HG03457 (cell line): ENCODE results near the gene GNAZ.
"Not testable (repeated sequence)": the region's sequence is repeated elsewhere in the genome, so short reads cannot be mapped to it uniquely, and the experiment has no call there.

Experiments used
- ATAC-seq: cut with Tn5 transposase; IDR thresholded peaks from one replicate; pipeline ENCODE4 v1.9.1; 2021; ENCODE audit warnings: moderate number of reproducible peaks; ENCODE audit not compliant: unreplicated experiment

GNAZ gene

DNA sequence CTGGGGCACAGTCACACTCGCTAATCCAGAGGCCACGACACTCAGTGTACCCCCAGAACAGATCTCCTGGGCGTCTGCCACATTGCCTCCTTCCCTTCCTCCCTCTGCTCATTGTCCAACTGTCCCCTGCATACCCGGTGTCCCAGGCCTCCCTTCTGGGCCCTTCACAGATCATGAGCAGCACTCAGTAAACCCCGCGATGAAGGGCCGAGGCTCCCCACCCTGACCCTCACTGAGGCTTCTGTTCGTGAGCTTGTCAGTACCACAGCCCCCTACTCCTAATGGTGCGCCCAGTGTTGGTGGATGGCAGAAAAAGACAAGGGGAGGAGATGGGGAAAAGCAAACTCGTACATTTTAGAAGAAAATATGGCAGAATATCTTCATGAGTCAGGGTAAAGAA lies 58.8 kb downstream of the GNAZ start:
- ATAC-seq: no peak

GRCh38 chr22:23130697-23131096 lies 60.4 kb downstream of the GNAZ start:
- no peak for ATAC-seq

DNA sequence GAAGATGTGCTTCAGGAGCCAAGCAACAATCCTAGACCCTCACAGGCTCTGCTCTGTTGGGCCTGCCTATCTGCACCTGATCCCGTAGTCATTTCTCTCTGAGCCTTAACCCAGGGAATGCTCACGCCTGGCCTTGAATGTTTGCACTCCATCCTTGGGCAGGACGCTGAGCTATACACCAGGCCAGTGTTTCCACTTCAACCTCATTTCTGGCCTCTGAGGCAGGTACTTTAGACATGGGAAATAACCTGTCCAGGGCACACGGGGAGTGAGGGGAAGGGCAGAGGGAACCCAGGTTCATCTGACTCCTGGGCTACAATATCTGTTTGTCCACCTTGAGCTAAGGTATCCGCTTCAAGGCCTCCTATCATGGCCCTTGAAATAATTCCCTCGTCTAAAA lies 61.6 kb downstream of the GNAZ start:
- ATAC-seq: no peak

DNA sequence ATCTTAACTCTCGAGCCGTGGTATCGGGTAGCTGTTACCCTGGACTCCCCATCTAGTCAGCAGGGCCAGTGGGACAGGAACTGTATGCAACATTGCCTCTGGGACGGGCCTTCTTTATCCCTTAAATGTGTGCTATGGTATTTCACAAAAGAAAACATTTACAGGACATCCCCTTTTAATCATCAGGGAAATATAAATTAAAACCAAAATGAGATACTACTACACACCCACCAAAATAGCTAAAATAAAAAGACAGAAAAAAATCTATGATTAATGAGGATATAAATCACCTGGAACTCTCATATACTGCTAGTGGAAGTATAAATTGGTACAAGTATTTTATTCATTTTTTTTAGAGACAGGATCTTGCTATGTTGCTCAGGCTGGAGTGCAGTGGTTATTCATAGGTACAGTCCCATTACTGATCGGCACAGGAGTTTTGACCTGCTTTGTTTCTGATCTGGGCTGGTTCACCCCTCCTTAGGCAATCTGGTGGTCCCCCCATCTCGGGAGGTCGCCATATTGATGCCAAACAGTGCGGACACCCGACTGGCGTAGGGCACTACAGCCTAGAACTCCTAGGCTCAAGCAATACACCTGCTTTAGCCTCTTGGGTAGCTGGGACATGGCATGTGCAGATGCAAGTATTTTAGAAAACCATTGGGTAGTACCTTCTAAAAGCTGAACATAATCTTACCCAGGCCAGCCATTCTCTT lies 62.2 kb downstream of the GNAZ start:
- ATAC-seq: no peak

DNA sequence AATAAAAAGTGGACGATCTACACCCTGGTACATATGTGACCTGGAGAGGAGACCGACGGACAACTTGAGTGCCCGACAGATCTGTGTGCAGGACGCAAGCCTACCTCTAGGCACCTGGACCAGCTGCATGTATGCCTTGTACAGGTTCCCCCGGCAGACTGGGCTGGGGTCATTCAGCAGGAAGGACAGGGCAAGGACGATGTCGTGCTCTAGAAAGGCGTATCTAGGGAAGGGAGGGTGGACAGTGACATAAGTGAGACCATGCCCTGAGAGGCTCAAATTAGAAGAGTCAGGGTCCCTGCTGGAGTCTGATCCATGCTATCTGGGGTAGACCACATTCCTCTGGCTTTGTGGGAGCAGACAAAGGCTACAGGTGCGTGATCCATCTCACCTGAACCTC lies 63.6 kb downstream of the GNAZ start:
- ATAC-seq: no peak

- ATAC-seq: not testable (repeated sequence)
These were observed 66.7 kb downstream of the GNAZ start for GRCh38 chr22:23136991-23137390.

GRCh38 chr22:23137468-23137867 lies 67.1 kb downstream of the GNAZ start:
- ATAC-seq: no peak

DNA sequence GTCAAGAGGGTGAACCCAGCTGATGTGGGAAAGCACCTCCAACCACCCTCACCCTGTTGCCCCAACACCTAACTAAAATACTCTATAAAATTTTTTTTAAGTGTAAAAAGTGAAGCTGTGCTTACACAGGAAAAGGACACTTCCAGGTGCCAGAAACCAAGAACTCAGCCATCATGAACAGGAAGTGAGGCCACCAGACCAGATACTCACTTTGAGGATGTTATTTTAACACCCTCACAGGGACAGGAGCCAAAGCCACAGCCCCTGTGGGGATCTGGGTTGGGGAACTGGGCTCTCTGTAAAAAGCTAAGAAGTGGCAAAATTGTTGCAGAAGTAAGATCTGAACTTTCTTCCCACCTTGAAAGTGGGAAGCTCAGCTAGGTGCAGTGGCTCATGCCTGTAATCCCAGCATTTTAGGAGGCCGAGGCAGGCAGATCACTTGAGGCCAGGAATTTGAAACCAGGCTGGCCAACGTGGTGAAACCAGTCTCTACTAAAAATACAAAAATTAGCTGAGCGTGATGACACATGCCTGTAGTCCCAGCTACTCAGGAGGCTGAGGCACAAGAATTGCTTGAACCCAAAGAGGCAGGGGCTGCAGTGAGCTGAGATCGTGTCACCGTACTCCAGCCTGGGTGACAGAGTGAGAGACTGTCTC lies 67.7 kb downstream of the GNAZ start:
- no peak for ATAC-seq

GRCh38 chr22:23138584-23139435 lies 68.5 kb downstream of the GNAZ start:
- no peak for ATAC-seq

- ATAC-seq: no peak
These were observed 70.1 kb downstream of the GNAZ start for GRCh38 chr22:23140385-23140784.

DNA sequence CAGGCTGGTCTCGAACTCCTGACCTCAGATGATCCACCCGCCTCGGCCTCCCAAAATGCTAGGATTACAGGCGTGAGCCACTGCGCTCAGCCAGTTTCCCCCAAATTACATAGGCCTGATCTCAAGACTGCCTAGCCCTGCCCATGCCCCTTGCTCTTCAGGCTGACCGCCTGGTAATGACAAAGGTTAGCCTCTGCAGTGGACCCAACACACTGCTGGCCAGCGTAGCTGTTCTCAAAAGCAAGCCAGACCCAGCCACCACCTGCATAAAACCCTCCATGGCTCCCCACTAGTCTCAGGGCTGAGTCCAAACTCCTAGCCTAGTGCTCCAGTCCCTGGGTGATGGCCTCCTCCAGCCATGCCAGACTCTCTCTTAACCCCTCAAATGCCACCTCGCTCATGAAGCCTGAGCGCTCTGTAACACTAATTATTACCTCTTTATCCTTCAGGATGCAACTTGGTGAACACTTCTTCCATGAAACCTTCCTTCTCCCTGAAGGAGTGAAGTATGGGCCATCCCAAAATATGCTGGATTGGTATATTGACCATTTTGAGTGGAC lies 72.3 kb downstream of the GNAZ start:
- ATAC-seq: no peak

DNA sequence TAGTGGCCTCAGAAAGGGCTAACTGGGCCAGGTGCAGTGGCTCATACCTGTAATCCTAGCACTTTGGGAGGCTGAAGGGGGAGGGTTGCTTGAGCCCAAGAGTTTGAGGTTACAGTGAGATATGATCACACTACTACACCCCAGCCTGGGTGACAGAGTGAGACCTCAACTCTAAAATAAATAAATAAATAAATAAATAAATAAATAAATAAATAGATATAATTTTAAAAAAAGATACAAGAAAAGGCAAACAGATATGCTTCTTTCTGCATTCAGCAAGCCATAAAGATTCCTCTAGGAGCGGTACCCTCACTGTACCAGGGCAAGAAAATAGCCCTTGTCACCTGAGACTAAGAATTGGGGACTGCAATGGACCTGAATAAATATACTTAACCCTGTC lies 72.8 kb downstream of the GNAZ start:
- ATAC-seq: no peak

- no peak for ATAC-seq
These were observed 74.1 kb downstream of the GNAZ start for GRCh38 chr22:23144432-23144831.

- ATAC-seq: no peak
These were observed 74.9 kb downstream of the GNAZ start, which contains the start of gene RAB36 for GRCh38 chr22:23144932-23145877. TSS of gene RAB36 (plus strand) at chr22:23145477. CDS start at chr22:23146617, 1,140 bp downstream.

- no peak for ATAC-seq
These were observed 75.7 kb downstream of the GNAZ start for GRCh38 chr22:23145878-23146470.

DNA sequence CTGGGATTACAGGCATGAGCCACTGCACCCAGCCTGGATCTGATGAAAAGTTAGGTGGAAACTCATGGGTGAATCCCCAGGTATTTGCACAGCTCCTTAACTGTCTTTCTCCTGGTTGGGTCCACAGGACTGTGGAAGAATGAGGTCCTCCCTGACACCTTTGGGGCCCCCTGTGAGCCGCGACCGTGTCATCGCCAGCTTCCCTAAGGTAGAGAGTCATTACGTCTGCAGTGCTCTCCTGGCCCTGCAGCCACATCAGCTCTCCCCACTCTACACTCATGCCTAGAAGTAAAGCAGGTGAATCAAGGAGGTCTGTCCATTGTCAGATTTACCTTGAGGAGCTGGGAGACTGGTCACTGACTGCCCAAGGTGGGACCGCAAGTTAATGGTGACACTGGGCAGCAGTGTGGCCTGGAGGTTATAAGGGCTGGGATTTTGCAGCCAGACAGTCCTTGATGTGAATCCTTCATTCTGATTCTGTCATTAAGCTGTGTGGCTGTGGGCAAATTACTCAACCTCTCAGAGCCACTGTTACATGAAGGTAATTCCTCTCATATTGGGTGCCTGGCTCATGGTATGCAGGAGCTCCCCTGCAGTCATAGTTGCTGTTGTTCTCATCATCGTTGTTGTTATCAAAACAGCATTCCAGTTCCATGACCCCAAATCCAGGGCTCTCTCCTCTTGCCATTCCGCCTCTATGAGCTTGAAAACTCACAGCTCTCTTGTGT lies 76.3 kb downstream of the GNAZ start:
- ATAC-seq: no peak

GRCh38 chr22:23147617-23148387 lies 77.5 kb downstream of the GNAZ start:
- ATAC-seq: no peak

DNA sequence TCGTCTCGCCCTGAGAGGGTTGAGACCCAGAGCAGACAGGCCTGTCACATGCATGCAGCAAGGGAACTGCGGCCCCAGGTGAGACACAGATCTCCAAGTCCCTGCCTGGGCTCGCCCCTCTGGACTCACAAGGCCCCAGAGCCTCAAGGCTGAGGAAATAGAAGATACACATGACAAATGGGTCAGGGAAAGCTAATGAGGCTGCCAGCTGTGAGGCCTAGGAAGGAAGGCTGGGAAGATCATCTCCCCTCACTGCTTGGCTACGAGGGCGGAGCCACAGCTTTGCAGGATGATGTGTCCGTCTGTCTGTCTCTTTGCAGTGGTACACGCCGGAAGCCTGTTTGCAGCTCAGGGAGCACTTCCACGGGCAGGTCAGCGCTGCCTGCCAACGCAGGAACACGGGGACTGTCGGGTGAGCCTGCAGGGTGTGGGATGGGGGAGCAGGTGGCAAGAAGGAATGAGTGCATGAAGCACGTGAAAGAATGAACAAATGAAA lies 79.5 kb downstream of the GNAZ start:
- no peak for ATAC-seq
